Naive thymus-derived CD4-positive, alpha-beta T cell (primary cell): ENCODE data around the gene GREM2. TPM values are rescaled to one million over a fixed set of nuclear protein-coding genes. Genes with fewer than 3 reads are reported as not detected.

Experiments used
- ATAC-seq: fragments of 150-1000 bp; cut with Tn5 transposase; 2 replicates; pipeline ENCODE4 v1.10.0; 2021; ENCODE audit warnings: mild to moderate bottlenecking, moderate library complexity
- CTCF ChIA-PET: fragments of 350-600 bp; sonication (Branson Sonifier 250); formaldehyde crosslinking; loops from one replicate; lab custom pipeline; 2021; ENCODE audit warnings: antibody characterized with exemption; lab: Charles Lee
- POLR2A ChIA-PET: fragments of 350-600 bp; sonication (Branson Sonifier 250); formaldehyde crosslinking; loops from one replicate; lab custom pipeline; 2021; ENCODE audit warnings: antibody characterized with exemption, inconsistent platforms; lab: Charles Lee
- DNase-seq, 9 donors: peaks; one replicate each; pipeline versions ENCODE4 v3.0.0 to v3.0.0-alpha.2; 2020 to 2022; ENCODE audit warnings: mixed read lengths in 1 of 9
- H3K27ac ChIP-seq: one replicate; pipeline ENCODE4 v1.7.0; 2013; ENCODE audit warnings: mild to moderate bottlenecking, low read depth, low read length, moderate library complexity
- H3K27me3 ChIP-seq, 2 donors: one replicate each; pipeline ENCODE4 v1.7.0; 2013; ENCODE audit warnings: low read length in 2 of 2, mild to moderate bottlenecking in 2 of 2, moderate library complexity in 2 of 2; ENCODE audit not compliant: control insufficient read depth in 2 of 2, insufficient read depth in 2 of 2
- H3K36me3 ChIP-seq, 3 experiments: 1 replicate in 2 of 3; 2 replicates in 1 of 3; pipeline ENCODE4 v1.7.0; 2013; ENCODE audit warnings: low read length in 3 of 3, mild to moderate bottlenecking in 3 of 3, moderate library complexity in 1 of 3; ENCODE audit not compliant: insufficient read depth in 3 of 3, control insufficient read depth in 2 of 3
- H3K4me1 ChIP-seq, 2 donors: one replicate each; pipeline ENCODE4 v1.7.0; 2013; ENCODE audit warnings: low read length in 2 of 2, mild to moderate bottlenecking in 2 of 2, moderate library complexity in 1 of 2; ENCODE audit not compliant: control insufficient read depth in 2 of 2, insufficient read depth in 2 of 2
- H3K4me3 ChIP-seq: 2 replicates; pipeline ENCODE4 v1.7.0; 2013; ENCODE audit warnings: mild to moderate bottlenecking, low read length
- H3K9me3 ChIP-seq, 3 experiments: 1 replicate in 2 of 3; 2 replicates in 1 of 3; pipeline ENCODE4 v1.7.0; 2013; ENCODE audit warnings: low read length in 3 of 3; ENCODE audit not compliant: control insufficient read depth in 2 of 3
- H3K27ac Mint-ChIP-seq, 9 donors: one replicate each; pipeline ENCODE4 v1.8.0; 2020 to 2022; ENCODE audit warnings: mixed read lengths in 9 of 9, mild to moderate bottlenecking in 8 of 9, moderate library complexity in 5 of 9, inconsistent platforms in 2 of 9
- H3K27me3 Mint-ChIP-seq, 5 donors: one replicate each; pipeline ENCODE4 v1.8.0; 2021 to 2022; ENCODE audit warnings: mixed read lengths in 5 of 5, mild to moderate bottlenecking in 1 of 5
- H3K36me3 Mint-ChIP-seq, 5 donors: one replicate each; pipeline ENCODE4 v1.8.0; 2020 to 2022; ENCODE audit warnings: mixed read lengths in 5 of 5, mild to moderate bottlenecking in 3 of 5, inconsistent platforms in 1 of 5
- H3K4me1 Mint-ChIP-seq, 7 donors: one replicate each; pipeline ENCODE4 v1.8.0; 2020 to 2022; ENCODE audit warnings: mixed read lengths in 7 of 7, mild to moderate bottlenecking in 3 of 7, inconsistent platforms in 1 of 7
- H3K4me3 Mint-ChIP-seq, 10 donors: one replicate each; pipeline ENCODE4 v1.8.0; 2020 to 2022; ENCODE audit warnings: mild to moderate bottlenecking in 10 of 10, mixed read lengths in 10 of 10, moderate library complexity in 6 of 10, inconsistent platforms in 2 of 10
- H3K9me3 Mint-ChIP-seq, 11 donors: one replicate each; pipeline ENCODE4 v1.8.0; 2020 to 2022; ENCODE audit warnings: mixed read lengths in 11 of 11, mild to moderate bottlenecking in 4 of 11, inconsistent platforms in 1 of 11, moderate library complexity in 1 of 11
- intact Hi-C, 2 donors: fragments of 100-400 bp; cut with micrococcal nuclease; formaldehyde crosslinking; loops; one replicate each; pipeline ENCODE4 v1.15.1; 2023
- polyA plus RNA-seq, 2 donors: library from polyadenylated mRNA; unstranded; fragments of 300-500 nt; fragmentation: Illumina TruSeq; gene quantifications; one replicate each; pipeline ENCODE4 v1.2.3, GENCODE V29; 2021
- total RNA-seq, 6 experiments: library from RNA in 5 of 6; stranded (reverse) in 5 of 6; gene quantifications; 1 replicate in 5 of 6; 2 replicates in 1 of 6; pipeline ENCODE4 v1.2.3 and lab custom pipeline; 2021 to 2026

Gene GREM2
- total and polyA plus RNA-seq, 7 experiments from 2014 or later: 0.05 to 5.2 (median 0.65) TPM; not detected in 1

GRCh38 chr1:240591078-240591477 lies 20.9 kb downstream of the GREM2 start:
- Histone ChIP-seq H3K4me3 (no peak overlapping the region), H3K36me3 (no peaks in the 10 kb centered on the region), H3K9me3 (no peaks in the 10 kb centered on the region), H3K4me1 (no peaks in the 10 kb centered on the region), H3K27ac (no peak overlapping the region), H3K27me3 (no peaks in the 10 kb centered on the region)
- CTCF ChIA-PET: no interaction called here
- Mint-ChIP-seq H3K4me3 (no peak overlapping the region), H3K4me1 (peaks cover 0 to 10% (median 0%) of the 10 kb centered on the region in 7 donors), H3K9me3 (peaks cover 0 to 6% (median 0%) of the 10 kb centered on the region in 11 donors), H3K27ac (no peak overlapping the region), H3K36me3 (no peaks in the 10 kb centered on the region), H3K27me3 (no peaks in the 10 kb centered on the region)
- POLR2A ChIA-PET: no interaction called here
- intact Hi-C loops: no loop called here
- DNase-seq: no peak
- no peak for ATAC-seq

- no peak overlapping the region for H3K4me3 Mint-ChIP-seq
- CTCF ChIA-PET: no interaction called here
- no peak overlapping the region for H3K4me3 ChIP-seq
- H3K4me1 ChIP-seq: no peaks in the 10 kb centered on the region
- ATAC-seq (no peak), DNase-seq (no peak)
- H3K27me3 Mint-ChIP-seq: no peaks in the 10 kb centered on the region
- H3K4me1 Mint-ChIP-seq: peaks cover 0 to 10% (median 0%) of the 10 kb centered on the region in 7 donors
- H3K36me3 ChIP-seq: no peaks in the 10 kb centered on the region
- H3K9me3 ChIP-seq: no peaks in the 10 kb centered on the region
- intact Hi-C loops: no loop called here
- H3K36me3 Mint-ChIP-seq: no peaks in the 10 kb centered on the region
- no peak overlapping the region for H3K27ac ChIP-seq
- no peaks in the 10 kb centered on the region for H3K27me3 ChIP-seq
- POLR2A ChIA-PET: no interaction called here
- H3K27ac Mint-ChIP-seq: no peak overlapping the region
- peaks cover 0 to 6% (median 0%) of the 10 kb centered on the region in 11 donors for H3K9me3 Mint-ChIP-seq
Observed at GRCh38 chr1:240589585-240590110, 22.3 kb downstream of the GREM2 start.

GRCh38 chr1:240586006-240586405 lies 25.9 kb downstream of the GREM2 start:
- ATAC-seq (no peak), DNase-seq (no peak)
- Mint-ChIP-seq H3K9me3 (peaks cover 0 to 6% (median 0%) of the 10 kb centered on the region in 11 donors), H3K4me3 (no peak overlapping the region), H3K27ac (no peak overlapping the region), H3K4me1 (peaks cover 0 to 5% (median 0%) of the 10 kb centered on the region in 7 donors), H3K36me3 (no peaks in the 10 kb centered on the region), H3K27me3 (peaks cover 0 to 2% (median 0%) of the 10 kb centered on the region in 5 donors)
- ChIA-PET POLR2A (no interaction called here), CTCF (interaction anchor here (0.6 to 1.1 kb wide), 2 partner anchors 18 to 495 kb away, joined by 3 to 7 read pairs; no protein-coding TSS in a partner anchor)
- no peaks in the 10 kb centered on the region for H3K36me3 ChIP-seq
- no peaks in the 10 kb centered on the region for H3K27me3 ChIP-seq
- intact Hi-C loops: no loop called here
- no peak overlapping the region for H3K27ac ChIP-seq
- H3K4me1 ChIP-seq: no peaks in the 10 kb centered on the region
- no peak overlapping the region for H3K4me3 ChIP-seq
- no peaks in the 10 kb centered on the region for H3K9me3 ChIP-seq

- H3K9me3 ChIP-seq: no peaks in the 10 kb centered on the region
- no peak overlapping the region for H3K4me3 ChIP-seq
- ChIA-PET POLR2A (no interaction called here), CTCF (no interaction called here)
- Mint-ChIP-seq H3K27me3 (peaks cover 0 to 5% (median 0%) of the 10 kb centered on the region in 5 donors), H3K36me3 (no peaks in the 10 kb centered on the region), H3K27ac (no peak overlapping the region), H3K9me3 (peaks cover 0 to 1% (median 0%) of the 10 kb centered on the region in 11 donors), H3K4me1 (peaks cover 0 to under 1% (median 0%) of the 10 kb centered on the region in 7 donors), H3K4me3 (no peak overlapping the region)
- no peak for ATAC-seq
- H3K27me3 ChIP-seq: no peaks in the 10 kb centered on the region
- no peaks in the 10 kb centered on the region for H3K4me1 ChIP-seq
- no peak for DNase-seq
- intact Hi-C loops: no loop called here
- H3K36me3 ChIP-seq: no peaks in the 10 kb centered on the region
- H3K27ac ChIP-seq: no peak overlapping the region
Observed at GRCh38 chr1:240582953-240583352, 29.0 kb downstream of the GREM2 start.

GRCh38 chr1:240579511-240579910 lies 32.4 kb downstream of the GREM2 start:
- Histone ChIP-seq H3K27me3 (no peaks in the 10 kb centered on the region), H3K9me3 (no peaks in the 10 kb centered on the region), H3K4me3 (no peak overlapping the region), H3K4me1 (peaks cover 5 to 11% of the 10 kb centered on the region in 2 donors), H3K27ac (no peak overlapping the region), H3K36me3 (no peaks in the 10 kb centered on the region)
- no peaks in the 10 kb centered on the region for H3K36me3 Mint-ChIP-seq
- H3K9me3 Mint-ChIP-seq: peaks cover 0 to 6% (median 0%) of the 10 kb centered on the region in 11 donors
- H3K27me3 Mint-ChIP-seq: peaks cover 0 to 5% (median 0%) of the 10 kb centered on the region in 5 donors
- ChIA-PET CTCF (no interaction called here), POLR2A (no interaction called here)
- DNase-seq (no peak), ATAC-seq (no peak)
- no peak overlapping the region for H3K4me3 Mint-ChIP-seq
- peak overlapping the region in 1 of 9 donors; percentile 15 for H3K27ac Mint-ChIP-seq
- H3K4me1 Mint-ChIP-seq: peaks cover 7 to 25% (median 17%) of the 10 kb centered on the region in 7 donors
- intact Hi-C loops: no loop called here

GRCh38 chr1:240577095-240577494 lies 34.9 kb downstream of the GREM2 start:
- no peak overlapping the region for H3K27ac ChIP-seq
- ATAC-seq (no peak), DNase-seq (no peak)
- peak overlapping the region in 4 of 10 donors; percentile 23 to 78 (median 74) for H3K4me3 Mint-ChIP-seq
- H3K4me3 ChIP-seq: no peak overlapping the region
- H3K4me1 Mint-ChIP-seq: peaks cover 7 to 28% (median 18%) of the 10 kb centered on the region in 7 donors
- peak overlapping the region in 6 of 9 donors; percentile 13 to 87 (median 76) for H3K27ac Mint-ChIP-seq
- no peaks in the 10 kb centered on the region for H3K36me3 ChIP-seq
- ChIA-PET CTCF (no interaction called here), POLR2A (no interaction called here)
- intact Hi-C loops: loop anchor here in 1 of 2 donors (2.0 kb wide), 1 partner anchor 36 kb away; the partner anchor contains the start of gene GREM2
- peaks cover 0 to 3% (median 0%) of the 10 kb centered on the region in 5 donors for H3K36me3 Mint-ChIP-seq
- H3K27me3 ChIP-seq: no peaks in the 10 kb centered on the region
- H3K4me1 ChIP-seq: peaks cover 5 to 11% of the 10 kb centered on the region in 2 donors
- no peaks in the 10 kb centered on the region for H3K9me3 ChIP-seq
- H3K9me3 Mint-ChIP-seq: peaks cover 0 to 7% (median 4%) of the 10 kb centered on the region in 11 donors
- H3K27me3 Mint-ChIP-seq: peaks cover 0 to 3% (median 0%) of the 10 kb centered on the region in 5 donors
